ENCODE measurements around the gene RCAN3.

Gene RCAN3

GRCh38 chr1:24493785-24494184 lies 8.9 kb upstream of the RCAN3 start:
- TF ChIP-seq CTCF (conservative IDR thresholded peaks at IDR 0.05; ENCODE audit: low read length): no peak
- no peak for DNase-seq (ENCODE audit: low read depth)
- no peak overlapping the region for H3K4me3 ChIP-seq (ENCODE audit: low read length)

GRCh38 chr1:24498589-24498988 lies 4.0 kb upstream of the RCAN3 start:
- no peak overlapping the region for H3K4me3 ChIP-seq (ENCODE audit: low read length)
- DNase-seq (ENCODE audit: low read depth): no peak
- TF ChIP-seq CTCF (conservative IDR thresholded peaks at IDR 0.05; ENCODE audit: low read length): no peak

- H3K4me3 ChIP-seq (ENCODE audit: low read length): no peak overlapping the region
- TF ChIP-seq CTCF (conservative IDR thresholded peaks at IDR 0.05; ENCODE audit: low read length): no peak
- no peak for DNase-seq (ENCODE audit: low read depth)
Observed at GRCh38 chr1:24500448-24501048, 2.1 kb upstream of the RCAN3 start.

GRCh38 chr1:24501371-24502064 lies 1.1 kb upstream of the RCAN3 start:
- H3K4me3 ChIP-seq (ENCODE audit: low read length): peak overlapping the region; percentile 78
- DNase-seq (ENCODE audit: low read depth): peak; percentile 26

GRCh38 chr1:24502065-24502708 lies 449 bp upstream of the RCAN3 start:
- peak; percentile 59 for DNase-seq (ENCODE audit: low read depth)
- TF ChIP-seq CTCF (conservative IDR thresholded peaks at IDR 0.05; ENCODE audit: low read length): no peak
- peak overlapping the region; percentile 78 for H3K4me3 ChIP-seq (ENCODE audit: low read length)

More at GRCh38 chr1:24501371-24502064, 1.1 kb upstream of the RCAN3 start:
- TF ChIP-seq CTCF (conservative IDR thresholded peaks at IDR 0.05; ENCODE audit: low read length): no peak

- no peak for TF ChIP-seq CTCF (conservative IDR thresholded peaks at IDR 0.05; ENCODE audit: low read length)
- peak overlapping the region; percentile 78 for H3K4me3 ChIP-seq (ENCODE audit: low read length)
- no peak for DNase-seq (ENCODE audit: low read depth)
Observed at GRCh38 chr1:24503059-24503751, 569 bp downstream of the RCAN3 start.

Measured in AG10803 (cell line).